ENCODE data around the gene MAPK8. TPM values are rescaled to one million over a fixed set of nuclear protein-coding genes. Genes with fewer than 3 reads are reported as not detected.
A peak's percentile ranks its signal among the peaks of the same experiment; 100 is the strongest.

Gene MAPK8
- total and polyA plus RNA-seq, 7 experiments from 2014 or later: 22.2 to 63.9 (median 41.9) TPM

GRCh38 chr10:48299692-48300091 lies 6.8 kb upstream of the MAPK8 start:
- no peaks in the 10 kb centered on the region for H3K36me3 Mint-ChIP-seq
- ChIA-PET CTCF (no interaction called here), POLR2A (no interaction called here)
- ATAC-seq (no peak), DNase-seq (no peak)
- no peaks in the 10 kb centered on the region for H3K27me3 ChIP-seq (ENCODE audit: control insufficient read depth in 2 of 2, insufficient read depth in 2 of 2, low read length in 2 of 2)
- intact Hi-C loops (cut with micrococcal nuclease): no loop called here
- peaks cover 0 to 4% (median 0%) of the 10 kb centered on the region in 7 donors for H3K4me1 Mint-ChIP-seq
- H3K36me3 ChIP-seq (ENCODE audit: control insufficient read depth in 2 of 3, insufficient read depth in 3 of 3, low read length in 3 of 3): no peaks in the 10 kb centered on the region
- H3K27ac Mint-ChIP-seq: no peak overlapping the region
- no peaks in the 10 kb centered on the region for H3K9me3 Mint-ChIP-seq
- no peak overlapping the region for H3K4me3 Mint-ChIP-seq
- H3K27ac ChIP-seq (ENCODE audit: low read depth, low read length): no peak overlapping the region
- H3K4me1 ChIP-seq (ENCODE audit: control insufficient read depth in 2 of 2, insufficient read depth in 2 of 2, low read length in 2 of 2): no peaks in the 10 kb centered on the region
- H3K9me3 ChIP-seq (ENCODE audit: control insufficient read depth in 2 of 3, low read length in 3 of 3): no peaks in the 10 kb centered on the region
- H3K4me3 ChIP-seq (ENCODE audit: low read length): no peak overlapping the region
- peaks cover 0 to 4% (median 0%) of the 10 kb centered on the region in 5 donors for H3K27me3 Mint-ChIP-seq

- Mint-ChIP-seq H3K4me3 (no peak overlapping the region), H3K4me1 (peaks cover 0 to 4% (median 0%) of the 10 kb centered on the region in 7 donors), H3K27ac (no peak overlapping the region), H3K36me3 (no peaks in the 10 kb centered on the region), H3K9me3 (peaks cover 0 to 1% (median 0%) of the 10 kb centered on the region in 11 donors), H3K27me3 (peaks cover 0 to 3% (median 0%) of the 10 kb centered on the region in 5 donors)
- no peak for ATAC-seq
- Histone ChIP-seq H3K36me3 (ENCODE audit: control insufficient read depth in 2 of 3, insufficient read depth in 3 of 3, low read length in 3 of 3) (no peaks in the 10 kb centered on the region), H3K9me3 (ENCODE audit: control insufficient read depth in 2 of 3, low read length in 3 of 3) (no peaks in the 10 kb centered on the region), H3K4me1 (ENCODE audit: control insufficient read depth in 2 of 2, insufficient read depth in 2 of 2, low read length in 2 of 2) (no peaks in the 10 kb centered on the region), H3K4me3 (ENCODE audit: low read length) (no peak overlapping the region), H3K27ac (ENCODE audit: low read depth, low read length) (no peak overlapping the region), H3K27me3 (ENCODE audit: control insufficient read depth in 2 of 2, insufficient read depth in 2 of 2, low read length in 2 of 2) (no peaks in the 10 kb centered on the region)
- POLR2A ChIA-PET: no interaction called here
- intact Hi-C loops (cut with micrococcal nuclease): no loop called here
- CTCF ChIA-PET: interaction anchor here (0.6 kb wide), 1 partner anchor 27 kb away, joined by 3 read pairs; no protein-coding TSS in a partner anchor
- DNase-seq: no peak
Observed at GRCh38 chr10:48300556-48300955, 5.9 kb upstream of the MAPK8 start.

GRCh38 chr10:48302515-48303476 lies 3.7 kb upstream of the MAPK8 start:
- Histone ChIP-seq H3K27me3 (ENCODE audit: control insufficient read depth in 2 of 2, insufficient read depth in 2 of 2, low read length in 2 of 2) (no peaks in the 10 kb centered on the region), H3K27ac (ENCODE audit: low read depth, low read length) (no peak overlapping the region), H3K4me1 (ENCODE audit: control insufficient read depth in 2 of 2, insufficient read depth in 2 of 2, low read length in 2 of 2) (peaks cover 5 to 7% of the 10 kb centered on the region in 2 donors), H3K36me3 (ENCODE audit: control insufficient read depth in 2 of 3, insufficient read depth in 3 of 3, low read length in 3 of 3) (no peaks in the 10 kb centered on the region), H3K4me3 (ENCODE audit: low read length) (no peak overlapping the region), H3K9me3 (ENCODE audit: control insufficient read depth in 2 of 3, low read length in 3 of 3) (no peaks in the 10 kb centered on the region)
- ChIA-PET POLR2A (no interaction called here), CTCF (no interaction called here)
- Mint-ChIP-seq H3K9me3 (peaks cover 0 to 1% (median 0%) of the 10 kb centered on the region in 11 donors), H3K36me3 (no peaks in the 10 kb centered on the region), H3K4me3 (no peak overlapping the region), H3K27me3 (peaks cover 0 to 2% (median 0%) of the 10 kb centered on the region in 5 donors), H3K4me1 (peaks cover 4 to 13% (median 11%) of the 10 kb centered on the region in 7 donors), H3K27ac (peak overlapping the region in 1 of 9 donors; percentile 26)
- ATAC-seq: no peak
- DNase-seq: no peak
- intact Hi-C loops (cut with micrococcal nuclease): no loop called here

DNA sequence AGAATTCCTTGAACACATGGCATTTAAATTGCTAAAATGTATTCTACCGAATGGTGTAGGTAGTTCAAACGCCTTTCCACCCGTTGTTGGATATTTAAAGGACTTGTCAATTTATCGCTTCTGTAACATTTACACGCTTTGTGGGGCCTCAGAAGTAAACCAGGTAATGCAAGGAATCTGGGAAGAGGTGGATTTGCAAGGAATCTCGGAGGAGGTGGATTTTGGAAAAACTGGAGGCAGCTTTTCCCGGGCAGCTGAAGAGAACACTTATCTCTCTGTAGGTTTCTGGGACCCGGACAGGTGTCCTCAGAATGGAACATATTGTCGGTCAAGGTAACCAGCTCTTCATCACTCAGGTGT lies 592 bp upstream of the MAPK8 start:
- intact Hi-C loops (cut with micrococcal nuclease): loop anchor here (1.0 to 5.0 kb wide), 7 partner anchors 57 to 1233 kb away; partner anchors contain the start of genes ERCC6 (in 2 of the 2) and ZNF488 (in 1 of the 2)
- peak overlapping the region; percentile 65 to 89 (median 83) for H3K4me3 Mint-ChIP-seq
- no peaks in the 10 kb centered on the region for H3K27me3 ChIP-seq (ENCODE audit: control insufficient read depth in 2 of 2, insufficient read depth in 2 of 2, low read length in 2 of 2)
- H3K4me1 ChIP-seq (ENCODE audit: control insufficient read depth in 2 of 2, insufficient read depth in 2 of 2, low read length in 2 of 2): peaks cover 12 to 15% of the 10 kb centered on the region in 2 donors
- no peaks in the 10 kb centered on the region for H3K36me3 ChIP-seq (ENCODE audit: control insufficient read depth in 2 of 3, insufficient read depth in 3 of 3, low read length in 3 of 3)
- H3K9me3 Mint-ChIP-seq: peaks cover 0 to 1% (median 0%) of the 10 kb centered on the region in 11 donors
- no peaks in the 10 kb centered on the region for H3K9me3 ChIP-seq (ENCODE audit: control insufficient read depth in 2 of 3, low read length in 3 of 3)
- CTCF ChIA-PET: no interaction called here
- peaks cover 21 to 39% (median 29%) of the 10 kb centered on the region in 7 donors for H3K4me1 Mint-ChIP-seq
- peak overlapping the region; percentile 52 for H3K4me3 ChIP-seq (ENCODE audit: low read length)
- no peak for DNase-seq
- peak overlapping the region; percentile 43 to 93 (median 83) for H3K27ac Mint-ChIP-seq
- POLR2A ChIA-PET: interaction anchor here (0.6 kb wide), 1 partner anchor 16 kb away, joined by 3 read pairs; no protein-coding TSS in a partner anchor
- peaks cover 0 to 2% (median 0%) of the 10 kb centered on the region in 5 donors for H3K27me3 Mint-ChIP-seq
- H3K27ac ChIP-seq (ENCODE audit: low read depth, low read length): peak overlapping the region; percentile 93
- peaks cover 0 to 1% (median 0%) of the 10 kb centered on the region in 5 donors for H3K36me3 Mint-ChIP-seq
- ATAC-seq: no peak

DNA sequence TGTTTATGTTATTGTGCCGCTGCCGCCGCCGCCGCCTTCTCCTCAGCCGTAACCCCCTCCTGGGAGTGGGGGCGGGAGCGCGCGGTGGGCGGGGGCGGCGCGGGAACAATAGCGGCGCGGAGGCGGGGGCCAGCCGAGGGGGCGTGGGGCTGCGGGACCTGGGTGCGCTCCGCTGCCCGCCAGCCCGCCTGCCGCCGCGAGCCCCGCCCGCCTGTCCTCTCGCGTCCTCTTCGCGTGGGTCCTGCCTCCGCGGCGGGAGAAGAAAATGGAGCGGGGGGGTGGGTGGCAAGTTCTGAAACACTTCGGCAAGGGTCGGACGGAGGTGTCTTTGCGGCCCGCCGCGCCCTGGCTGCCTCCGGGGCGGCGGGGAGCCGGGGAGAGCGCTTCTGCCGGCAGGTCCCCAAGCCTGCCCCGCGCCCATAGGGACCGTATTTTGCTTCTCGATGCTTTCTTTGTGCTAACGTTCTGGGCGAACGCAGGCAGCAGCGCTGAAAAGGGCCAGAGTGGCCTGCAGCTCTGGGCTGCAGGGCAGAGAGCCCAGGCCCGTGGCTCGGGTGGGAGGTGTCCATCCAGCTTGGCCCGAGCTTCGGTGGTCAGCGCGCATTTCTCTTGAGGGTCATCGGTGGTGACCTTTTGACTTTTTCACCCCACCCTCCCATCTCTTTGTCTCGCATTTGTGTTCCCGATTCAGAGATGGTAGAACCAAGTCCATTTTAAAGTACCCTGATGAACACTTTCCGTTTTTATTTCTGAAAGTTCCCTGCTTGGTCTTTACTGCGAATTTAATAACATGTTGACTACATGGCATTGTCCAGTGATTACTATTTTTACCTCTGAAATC lies 613 bp downstream of the MAPK8 start:
- DNase-seq: peak in 5 of 9 donors; percentile 72 to 85 (median 79)
- peaks cover 24 to 49% (median 39%) of the 10 kb centered on the region in 7 donors for H3K4me1 Mint-ChIP-seq
- Histone ChIP-seq H3K4me3 (ENCODE audit: low read length) (peak overlapping the region; percentile 58), H3K9me3 (ENCODE audit: control insufficient read depth in 2 of 3, low read length in 3 of 3) (no peaks in the 10 kb centered on the region), H3K36me3 (ENCODE audit: control insufficient read depth in 2 of 3, insufficient read depth in 3 of 3, low read length in 3 of 3) (no peaks in the 10 kb centered on the region), H3K27ac (ENCODE audit: low read depth, low read length) (peak overlapping the region; percentile 93), H3K27me3 (ENCODE audit: control insufficient read depth in 2 of 2, insufficient read depth in 2 of 2, low read length in 2 of 2) (no peaks in the 10 kb centered on the region), H3K4me1 (ENCODE audit: control insufficient read depth in 2 of 2, insufficient read depth in 2 of 2, low read length in 2 of 2) (peaks cover 12 to 15% of the 10 kb centered on the region in 2 donors)
- H3K9me3 Mint-ChIP-seq: peaks cover 0 to 1% (median 0%) of the 10 kb centered on the region in 11 donors
- peak; percentile 71 for ATAC-seq
- peaks cover 0 to 2% (median 0%) of the 10 kb centered on the region in 5 donors for H3K27me3 Mint-ChIP-seq
- ChIA-PET POLR2A (no interaction called here), CTCF (no interaction called here)
- H3K27ac Mint-ChIP-seq: peak overlapping the region; percentile 50 to 93 (median 83)
- H3K4me3 Mint-ChIP-seq: peak overlapping the region; percentile 75 to 90 (median 86)
- peaks cover 0 to 1% (median 0%) of the 10 kb centered on the region in 5 donors for H3K36me3 Mint-ChIP-seq
- intact Hi-C loops (cut with micrococcal nuclease): loop anchor here (1.0 to 5.0 kb wide), 7 partner anchors 56 to 1232 kb away; partner anchors contain the start of genes ERCC6 (in 2 of the 2) and ZNF488 (in 1 of the 2)

DNA sequence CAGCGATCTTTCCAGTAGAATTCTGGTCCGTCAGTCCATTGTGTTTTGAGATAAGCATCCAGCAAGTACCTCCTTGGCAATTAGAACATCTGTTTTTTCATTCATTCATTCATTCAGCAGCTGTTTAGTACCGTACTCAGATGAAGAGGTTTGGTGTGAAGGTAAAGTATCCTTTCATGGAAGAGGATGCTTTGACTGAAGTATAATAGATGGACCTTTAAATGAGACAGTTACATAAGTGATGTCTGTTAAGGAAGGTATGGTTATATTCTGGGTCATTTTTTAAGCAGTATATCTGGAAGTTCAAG lies 1.2 kb downstream of the MAPK8 start:
- Mint-ChIP-seq H3K27ac (peak overlapping the region; percentile 35 to 93 (median 81)), H3K4me1 (peaks cover 24 to 54% (median 44%) of the 10 kb centered on the region in 7 donors), H3K36me3 (peaks cover 0 to 4% (median 0%) of the 10 kb centered on the region in 5 donors), H3K27me3 (peaks cover 0 to 2% (median 0%) of the 10 kb centered on the region in 5 donors), H3K9me3 (peaks cover 0 to 1% (median 0%) of the 10 kb centered on the region in 11 donors), H3K4me3 (peak overlapping the region; percentile 75 to 90 (median 86))
- POLR2A ChIA-PET: no interaction called here
- intact Hi-C loops (cut with micrococcal nuclease): loop anchor here (2.0 to 5.0 kb wide), 7 partner anchors 15 to 1231 kb away; partner anchors contain the start of genes ERCC6 (in 1 of the 2) and ZNF488 (in 1 of the 2)
- peaks cover 12 to 15% of the 10 kb centered on the region in 2 donors for H3K4me1 ChIP-seq (ENCODE audit: control insufficient read depth in 2 of 2, insufficient read depth in 2 of 2, low read length in 2 of 2)
- CTCF ChIA-PET: no interaction called here
- no peaks in the 10 kb centered on the region for H3K36me3 ChIP-seq (ENCODE audit: control insufficient read depth in 2 of 3, insufficient read depth in 3 of 3, low read length in 3 of 3)
- DNase-seq: no peak
- H3K27me3 ChIP-seq (ENCODE audit: control insufficient read depth in 2 of 2, insufficient read depth in 2 of 2, low read length in 2 of 2): no peaks in the 10 kb centered on the region
- H3K4me3 ChIP-seq (ENCODE audit: low read length): peak overlapping the region; percentile 58
- H3K27ac ChIP-seq (ENCODE audit: low read depth, low read length): peak overlapping the region; percentile 93
- H3K9me3 ChIP-seq (ENCODE audit: control insufficient read depth in 2 of 3, low read length in 3 of 3): no peaks in the 10 kb centered on the region
- no peak for ATAC-seq

Measured in naive thymus-derived CD4-positive, alpha-beta T cell (primary cell).